Astrocyte of the spinal cord (primary cell): ENCODE measurements around the gene INSIG2.

Experiments
- DNase-seq: peaks from one replicate; pipeline ENCODE4 v3.0.0; 2011; ENCODE audit warnings: low read depth, low spot score
- H3K4me3 ChIP-seq: 2 replicates; pipeline ENCODE4 v1.5.1; 2011; ENCODE audit warnings: low read depth, mild to moderate bottlenecking, low read length, moderate library complexity
- in situ Hi-C: cut with HindIII; loops from 2 replicates; pipeline ENCODE4 v1.10.0; 2017; ENCODE audit warnings: low sequenced_read_pairs
- TF ChIP-seq, protein P1 (sequence below): IDR thresholded peaks from 2 replicates; pipeline ENCODE4 v1.5.1; 2012; ENCODE audit warnings: low read depth, mild to moderate bottlenecking, low read length, inconsistent platforms

INSIG2 gene

DNA sequence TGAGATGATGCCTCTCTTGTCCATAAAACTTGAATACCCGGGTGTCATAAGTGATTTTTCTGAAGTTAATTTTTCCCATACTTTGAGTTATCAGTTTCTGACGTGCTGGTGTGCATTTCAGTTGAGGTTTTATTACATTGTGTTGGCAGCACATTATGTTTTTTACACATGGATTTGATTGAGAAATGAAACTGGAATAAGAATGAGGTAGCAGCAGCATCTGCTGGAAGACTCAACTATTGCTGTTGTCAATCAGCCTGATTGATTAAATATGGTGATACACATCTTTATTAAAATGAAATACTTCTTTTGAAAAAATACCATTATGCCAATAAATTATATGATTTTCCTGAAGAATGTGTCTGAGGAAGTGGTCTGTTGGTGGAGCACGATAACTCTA lies 60.5 kb downstream of the INSIG2 start:
- in situ Hi-C loops = no loop called here
- no peak for DNase-seq
- no peak overlapping the region for H3K4me3 ChIP-seq
- TF ChIP-seq, protein P1, sequence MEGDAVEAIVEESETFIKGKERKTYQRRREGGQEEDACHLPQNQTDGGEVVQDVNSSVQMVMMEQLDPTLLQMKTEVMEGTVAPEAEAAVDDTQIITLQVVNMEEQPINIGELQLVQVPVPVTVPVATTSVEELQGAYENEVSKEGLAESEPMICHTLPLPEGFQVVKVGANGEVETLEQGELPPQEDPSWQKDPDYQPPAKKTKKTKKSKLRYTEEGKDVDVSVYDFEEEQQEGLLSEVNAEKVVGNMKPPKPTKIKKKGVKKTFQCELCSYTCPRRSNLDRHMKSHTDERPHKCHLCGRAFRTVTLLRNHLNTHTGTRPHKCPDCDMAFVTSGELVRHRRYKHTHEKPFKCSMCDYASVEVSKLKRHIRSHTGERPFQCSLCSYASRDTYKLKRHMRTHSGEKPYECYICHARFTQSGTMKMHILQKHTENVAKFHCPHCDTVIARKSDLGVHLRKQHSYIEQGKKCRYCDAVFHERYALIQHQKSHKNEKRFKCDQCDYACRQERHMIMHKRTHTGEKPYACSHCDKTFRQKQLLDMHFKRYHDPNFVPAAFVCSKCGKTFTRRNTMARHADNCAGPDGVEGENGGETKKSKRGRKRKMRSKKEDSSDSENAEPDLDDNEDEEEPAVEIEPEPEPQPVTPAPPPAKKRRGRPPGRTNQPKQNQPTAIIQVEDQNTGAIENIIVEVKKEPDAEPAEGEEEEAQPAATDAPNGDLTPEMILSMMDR = no peak

DNA sequence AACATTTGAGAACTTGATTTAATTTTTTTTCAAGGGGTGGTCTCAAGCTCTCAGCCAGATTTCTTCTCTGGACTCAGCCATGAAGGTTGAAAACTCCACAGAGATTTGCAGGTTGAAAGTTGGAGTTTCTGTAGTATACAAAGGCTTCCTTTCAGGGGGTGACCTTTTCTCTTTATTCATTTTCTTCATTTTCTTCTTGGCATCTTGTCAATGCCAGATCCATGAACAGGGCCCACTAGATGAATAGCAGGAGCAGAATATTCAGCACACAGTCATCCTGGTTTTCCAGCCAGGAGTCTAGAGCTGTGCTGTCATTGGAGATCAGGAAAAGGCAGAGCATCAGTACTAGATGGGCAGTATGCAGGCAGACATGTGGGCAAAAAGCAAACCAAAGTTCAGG lies 62.0 kb downstream of the INSIG2 start:
- H3K4me3 ChIP-seq = no peak overlapping the region
- TF ChIP-seq, protein P1 = no peak
- no peak for DNase-seq
- in situ Hi-C loops = no loop called here

DNA sequence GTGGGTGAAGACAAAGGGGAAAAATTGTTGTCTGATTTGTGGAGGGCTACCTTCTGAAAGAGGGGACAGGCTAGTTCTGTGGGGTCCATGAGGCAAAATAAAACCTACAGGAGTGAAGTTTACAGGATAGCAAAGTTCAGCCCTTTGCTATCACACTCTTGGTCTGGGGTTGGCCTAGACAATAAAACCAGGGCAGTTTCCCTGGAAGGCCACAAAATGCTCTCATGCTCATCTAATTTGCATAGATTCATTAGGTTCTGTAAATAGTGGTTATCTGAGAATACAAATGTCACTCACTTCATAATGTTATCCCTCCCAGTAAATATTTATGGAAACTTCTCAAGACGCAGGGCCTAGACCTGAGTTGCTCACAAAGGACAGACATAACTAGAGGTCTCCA lies 63.6 kb downstream of the INSIG2 start:
- in situ Hi-C loops = no loop called here
- H3K4me3 ChIP-seq = no peak overlapping the region
- DNase-seq = no peak
- TF ChIP-seq, protein P1 = no peak

DNA sequence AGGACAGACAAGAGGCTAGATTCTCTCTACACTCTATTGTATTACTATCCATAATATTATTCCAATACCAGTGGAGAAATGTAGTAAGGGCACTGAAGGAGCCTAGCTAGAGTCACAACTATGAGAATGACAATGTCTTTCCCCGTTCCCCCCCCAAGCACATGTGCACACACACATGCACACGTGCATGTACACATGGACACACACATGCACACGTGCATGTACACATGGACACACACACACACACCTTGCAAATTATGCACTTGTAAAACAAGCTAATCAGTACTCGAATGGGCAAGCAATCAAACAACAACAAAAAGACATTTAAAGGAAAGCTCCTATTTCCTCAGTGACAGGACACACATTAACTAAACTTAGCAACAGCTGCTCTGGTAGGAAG lies 65.2 kb downstream of the INSIG2 start:
- no peak overlapping the region for H3K4me3 ChIP-seq
- TF ChIP-seq, protein P1 = no peak
- in situ Hi-C loops = no loop called here
- DNase-seq = no peak

DNA sequence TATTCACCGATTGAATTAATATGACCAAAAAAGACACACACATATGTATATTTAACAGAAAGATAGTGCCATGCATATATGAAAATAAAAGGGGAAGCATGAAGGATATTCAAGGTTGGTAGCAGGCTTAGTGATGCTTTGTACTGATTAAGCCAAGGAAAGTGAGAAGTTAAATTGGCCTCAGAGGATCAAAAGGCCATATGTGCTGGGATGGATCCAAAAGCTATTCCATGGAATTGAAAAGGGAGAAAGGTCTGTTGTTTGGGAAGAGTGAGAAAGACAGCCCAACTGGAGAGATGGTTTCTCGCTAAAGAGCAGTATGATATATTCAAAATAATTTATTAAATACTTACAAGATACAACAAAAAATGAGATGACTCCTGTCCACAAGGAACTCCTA lies 65.9 kb downstream of the INSIG2 start:
- in situ Hi-C loops = no loop called here
- TF ChIP-seq, protein P1 = no peak
- no peak for DNase-seq
- no peak overlapping the region for H3K4me3 ChIP-seq
